KOPT-K1 (cell line): Measurements from ENCODE around the gene NFATC4.
"Not testable (repeated sequence)": the region's sequence is repeated elsewhere in the genome, so short reads cannot be mapped to it uniquely, and the experiment has no call there.

Source experiments
- H3K27ac ChIP-seq: fragments of 200-600 bp; sonication (generic); 2 replicates; pipeline ENCODE4 v1.5.1; 2016; ENCODE audit warnings: antibody characterized with exemption, mild to moderate bottlenecking, low read depth, low read length; ENCODE audit not compliant: poor library complexity, severe bottlenecking
- H3K36me3 ChIP-seq: fragments of 200-600 bp; sonication (generic); 2 replicates; pipeline ENCODE4 v1.5.1; 2017; ENCODE audit warnings: antibody characterized with exemption, mild to moderate bottlenecking, low read length, moderate library complexity; ENCODE audit not compliant: insufficient read depth
- H3K9me3 ChIP-seq: fragments of 200-600 bp; sonication (generic); 2 replicates; pipeline ENCODE4 v1.5.1; 2017; ENCODE audit warnings: antibody characterized with exemption, low read length, mild to moderate bottlenecking; ENCODE audit not compliant: insufficient read depth, poor library complexity, severe bottlenecking

Gene NFATC4

GRCh38 chr14:24367514-24368211 is at the start of gene NFATC4:
TSS of gene NFATC4 (plus strand) at chr14:24368184. CDS start at chr14:24368341, 157 bp downstream.
- Histone ChIP-seq H3K36me3 (no peaks in the 10 kb centered on the region), H3K27ac (no peak within 1 kb of the TSS), H3K9me3 (no peaks in the 10 kb centered on the region)

GRCh38 chr14:24321212-24321975 is 46.6 kb upstream of the NFATC4 start:
- Histone ChIP-seq H3K36me3 (no peaks in the 10 kb centered on the region), H3K9me3 (no peaks in the 10 kb centered on the region)

GRCh38 chr14:24322672-24323071 is 45.3 kb upstream of the NFATC4 start:
- Histone ChIP-seq H3K9me3 (no peaks in the 10 kb centered on the region), H3K27ac (no peak overlapping the region), H3K36me3 (no peaks in the 10 kb centered on the region)

More at GRCh38 chr14:24321212-24321975, 46.6 kb upstream of the NFATC4 start:
- H3K27ac ChIP-seq, result no peak overlapping the region

- no peaks in the 10 kb centered on the region for H3K9me3 ChIP-seq
- no peak overlapping the region for H3K27ac ChIP-seq
- no peaks in the 10 kb centered on the region for H3K36me3 ChIP-seq
Observed at GRCh38 chr14:24323341-24323740, 44.6 kb upstream of the NFATC4 start.

- Histone ChIP-seq H3K36me3 (no peaks in the 10 kb centered on the region), H3K27ac (no peak overlapping the region), H3K9me3 (no peaks in the 10 kb centered on the region)
Observed at GRCh38 chr14:24324024-24324423, 44.0 kb upstream of the NFATC4 start.

GRCh38 chr14:24325041-24325530 is 42.9 kb upstream of the NFATC4 start:
- no peak overlapping the region for H3K27ac ChIP-seq
- no peaks in the 10 kb centered on the region for H3K36me3 ChIP-seq
- no peaks in the 10 kb centered on the region for H3K9me3 ChIP-seq

- H3K27ac ChIP-seq, result no peak overlapping the region
- H3K9me3 ChIP-seq, result no peaks in the 10 kb centered on the region
Observed at GRCh38 chr14:24325963-24326362, 42.0 kb upstream of the NFATC4 start.

GRCh38 chr14:24327303-24327702 is 40.7 kb upstream of the NFATC4 start:
- H3K9me3 ChIP-seq, result no peaks in the 10 kb centered on the region
- no peak overlapping the region for H3K27ac ChIP-seq
- H3K36me3 ChIP-seq, result no peaks in the 10 kb centered on the region

More at GRCh38 chr14:24325963-24326362, 42.0 kb upstream of the NFATC4 start:
- H3K36me3 ChIP-seq, result no peaks in the 10 kb centered on the region

- not testable (repeated sequence) for H3K36me3 ChIP-seq, H3K27ac ChIP-seq, H3K9me3 ChIP-seq
Observed at GRCh38 chr14:24327914-24328313, 40.1 kb upstream of the NFATC4 start.

- no peak overlapping the region for H3K27ac ChIP-seq
- H3K9me3 ChIP-seq, result no peaks in the 10 kb centered on the region
- no peaks in the 10 kb centered on the region for H3K36me3 ChIP-seq
Observed at GRCh38 chr14:24329073-24329663, 38.8 kb upstream of the NFATC4 start.

GRCh38 chr14:24329736-24330135 is 38.2 kb upstream of the NFATC4 start:
- Histone ChIP-seq H3K9me3 (no peaks in the 10 kb centered on the region), H3K36me3 (no peaks in the 10 kb centered on the region), H3K27ac (no peak overlapping the region)

GRCh38 chr14:24330973-24331674 is 36.9 kb upstream of the NFATC4 start:
- Histone ChIP-seq H3K36me3 (no peaks in the 10 kb centered on the region), H3K9me3 (no peaks in the 10 kb centered on the region), H3K27ac (no peak overlapping the region)

- Histone ChIP-seq H3K36me3 (no peaks in the 10 kb centered on the region), H3K27ac (no peak overlapping the region), H3K9me3 (no peaks in the 10 kb centered on the region)
Observed at GRCh38 chr14:24331731-24332267, 36.2 kb upstream of the NFATC4 start.

- Histone ChIP-seq H3K27ac (no peak overlapping the region), H3K36me3 (no peaks in the 10 kb centered on the region), H3K9me3 (no peaks in the 10 kb centered on the region)
Observed at GRCh38 chr14:24332268-24332993, 35.6 kb upstream of the NFATC4 start.
